Ovary (tissue), 9 donors: ENCODE data around the gene PPHLN1. TPM values are rescaled to one million over a fixed set of nuclear protein-coding genes. Genes with fewer than 3 reads are reported as not detected.

ENCODE experiments used
- DNase-seq, 5 donors: peaks; one replicate each; pipeline ENCODE4 v3.0.0-alpha.2; 2019 to 2020
- H3K27ac ChIP-seq, 2 donors: fragments of 200-600 bp; one replicate each; pipeline versions ENCODE4 v1.5.1 to v1.8.0; 2019 to 2022
- H3K27me3 ChIP-seq: fragments of 200-600 bp; one replicate; pipeline ENCODE4 v1.8.0; 2022
- H3K36me3 ChIP-seq: fragments of 200-600 bp; sonication (generic); one replicate; pipeline ENCODE4 v1.5.1; 2019
- H3K4me1 ChIP-seq: one replicate; pipeline ENCODE4 v1.8.1; 2013; ENCODE audit warnings: mild to moderate bottlenecking, moderate library complexity; ENCODE audit not compliant: insufficient read depth
- H3K4me3 ChIP-seq: fragments of 200-600 bp; sonication (generic); one replicate; pipeline ENCODE4 v1.5.1; 2017
- H3K9me3 ChIP-seq, 2 donors: fragments of 200-600 bp in 1 of 2; sonication (generic) in 1 of 2; one replicate each; pipeline versions ENCODE4 v1.5.1 to v1.8.1; 2013 to 2019; ENCODE audit warnings: mild to moderate bottlenecking in 1 of 2, moderate library complexity in 1 of 2
- EP300 ChIP-seq: sonication (generic); formaldehyde crosslinking; IDR thresholded peaks from one replicate; pipeline ENCODE4 v1.6.1; 2017; ENCODE audit warnings: antibody characterized with exemption
- POLR2A ChIP-seq: fragments of 450-650 bp; IDR thresholded peaks from one replicate; pipeline ENCODE4 v1.6.1; 2017; ENCODE audit warnings: antibody characterized with exemption, mild to moderate bottlenecking, moderate library complexity
- WGBS, 3 donors: extraction: QIAGEN DNeasy Blood & Tissue Kit in 1 of 3; methylation state at CpG; one replicate each; pipeline versions ENCODE4 v1.1.5 to v1.1.7; 2013 to 2017; 5-methylcytosine and 5-hydroxymethylcytosine counted together
- intact Hi-C, 4 donors: fragments of 100-400 bp; cut with DNase I; formaldehyde crosslinking; loops; one replicate each; pipeline versions ENCODE4 v1.11.0 to v1.15.1; 2022 to 2023
- polyA plus RNA-seq, 2 donors: library from polyadenylated mRNA; stranded (reverse); fragments of 200-250 nt in 1 of 2; fragments of 350-450 nt in 1 of 2; fragmentation: Illumina TruSeq in 1 of 2; extraction: RNeasy Lipid Tissue Mini Kit (QIAGEN cat#74804) in 1 of 2; gene quantifications; one replicate each; pipeline ENCODE4 v1.2.3, GENCODE V29; 2013 to 2014
- total RNA-seq, 7 donors: library from RNA; depleted of rRNA in 2 of 7; stranded (reverse); fragments of >200 nt in 2 of 7; fragmentation: NEBNext Ultra II Directional in 3 of 7; extraction: Animal tissue kit (Norgen Biotek cat#: 25700) in 3 of 7; gene quantifications; one replicate each; pipeline versions ENCODE4 v1.1.0 to v1.2.4, GENCODE V29; 2016 to 2023
- TF ChIP-seq, protein P1 (sequence below), 3 donors: fragments of 450-650 bp in 2 of 3; fragments of 200-600 bp in 1 of 3; IDR thresholded peaks; one replicate each; pipeline versions ENCODE4 v1.5.1 to v1.8.0; 2016 to 2022; ENCODE audit warnings: antibody characterized with exemption in 3 of 3, mild to moderate bottlenecking in 1 of 3
- donor health status: DM: no; HTN: no; CAD: no; lungs with moderate emphysema.
- donor health status: DM: no; HTN: no; CAD: no.
- donor health status: Bipolar disorder and iron deficiency.
- donor health status: DM: yes; HTN: yes; CAD: no.
- donor health status: DM: no; HTN: no; CAD: no.
- donor health status: DM: yes; HTN: yes; CAD: no.

PPHLN1 gene
- total and polyA plus RNA-seq, 9 donors: 35.6 to 68.9 (median 53.8) TPM

DNA sequence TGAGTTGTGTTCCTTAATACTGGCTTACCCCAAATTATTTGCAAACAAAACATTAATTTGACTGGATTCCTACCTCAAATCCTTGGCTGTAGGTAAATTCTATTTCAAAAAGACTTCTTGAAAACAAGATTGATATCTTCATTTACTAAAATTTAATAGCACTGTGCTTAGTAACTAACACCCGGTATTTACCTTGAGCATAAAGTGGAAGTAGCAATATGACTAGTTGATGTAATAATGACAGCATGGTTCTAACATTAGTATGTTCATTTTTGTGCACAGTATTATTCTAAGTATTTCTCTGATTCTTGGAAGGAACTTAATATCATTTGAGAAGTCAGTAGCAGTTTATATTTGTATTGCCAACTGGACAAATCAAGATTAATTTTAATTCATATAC is 96.8 kb downstream of the PPHLN1 start:
- DNase-seq: no peak
- Histone ChIP-seq H3K27me3 (no peaks in the 10 kb centered on the region), H3K4me3 (no peak overlapping the region), H3K36me3 (no peaks in the 10 kb centered on the region), H3K27ac (no peak overlapping the region), H3K9me3 (no peaks in the 10 kb centered on the region), H3K4me1 (no peaks in the 10 kb centered on the region)
- intact Hi-C loops: no loop called here
- no peak for TF ChIP-seq POLR2A
- TF ChIP-seq EP300: no peak
- TF ChIP-seq, protein P1, sequence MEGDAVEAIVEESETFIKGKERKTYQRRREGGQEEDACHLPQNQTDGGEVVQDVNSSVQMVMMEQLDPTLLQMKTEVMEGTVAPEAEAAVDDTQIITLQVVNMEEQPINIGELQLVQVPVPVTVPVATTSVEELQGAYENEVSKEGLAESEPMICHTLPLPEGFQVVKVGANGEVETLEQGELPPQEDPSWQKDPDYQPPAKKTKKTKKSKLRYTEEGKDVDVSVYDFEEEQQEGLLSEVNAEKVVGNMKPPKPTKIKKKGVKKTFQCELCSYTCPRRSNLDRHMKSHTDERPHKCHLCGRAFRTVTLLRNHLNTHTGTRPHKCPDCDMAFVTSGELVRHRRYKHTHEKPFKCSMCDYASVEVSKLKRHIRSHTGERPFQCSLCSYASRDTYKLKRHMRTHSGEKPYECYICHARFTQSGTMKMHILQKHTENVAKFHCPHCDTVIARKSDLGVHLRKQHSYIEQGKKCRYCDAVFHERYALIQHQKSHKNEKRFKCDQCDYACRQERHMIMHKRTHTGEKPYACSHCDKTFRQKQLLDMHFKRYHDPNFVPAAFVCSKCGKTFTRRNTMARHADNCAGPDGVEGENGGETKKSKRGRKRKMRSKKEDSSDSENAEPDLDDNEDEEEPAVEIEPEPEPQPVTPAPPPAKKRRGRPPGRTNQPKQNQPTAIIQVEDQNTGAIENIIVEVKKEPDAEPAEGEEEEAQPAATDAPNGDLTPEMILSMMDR (IDR thresholded peaks at IDR 0.05): no peak
- 90 to 94% (median 91%) methylated on average over 1 of the region's 1 CpG for WGBS, 3 donors

DNA sequence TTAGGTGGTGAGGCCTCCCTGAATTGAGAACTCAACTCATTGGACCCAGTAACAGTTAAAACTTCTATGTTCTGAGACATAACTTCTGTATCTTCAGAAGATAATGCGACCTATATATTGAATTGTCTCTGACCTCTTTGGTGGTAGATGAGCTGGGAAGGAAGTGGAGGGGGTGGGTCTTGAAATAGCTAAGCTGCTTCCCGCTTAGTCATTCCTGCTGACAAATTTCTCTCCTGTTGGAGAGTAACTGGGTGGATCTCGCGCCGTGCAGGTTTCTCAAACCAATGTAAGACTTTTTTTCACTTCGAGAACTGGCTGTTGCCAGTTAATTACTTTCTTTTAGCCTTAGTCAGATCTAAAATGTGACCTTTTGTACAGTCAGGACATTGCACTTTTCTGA is 100.8 kb downstream of the PPHLN1 start:
- H3K4me1 ChIP-seq: no peaks in the 10 kb centered on the region
- intact Hi-C loops: no loop called here
- peaks cover 0 to 3% of the 10 kb centered on the region in 2 donors for H3K9me3 ChIP-seq
- DNase-seq: no peak
- TF ChIP-seq, protein P1 (IDR thresholded peaks at IDR 0.05): no peak
- no peak for TF ChIP-seq POLR2A
- no peak for TF ChIP-seq EP300
- no peak overlapping the region for H3K27ac ChIP-seq
- H3K27me3 ChIP-seq: no peaks in the 10 kb centered on the region
- 86 to 94% (median 92%) methylated on average over 6 of the region's 6 CpGs for WGBS, 3 donors
- H3K4me3 ChIP-seq: no peak overlapping the region
- H3K36me3 ChIP-seq: no peaks in the 10 kb centered on the region

DNA sequence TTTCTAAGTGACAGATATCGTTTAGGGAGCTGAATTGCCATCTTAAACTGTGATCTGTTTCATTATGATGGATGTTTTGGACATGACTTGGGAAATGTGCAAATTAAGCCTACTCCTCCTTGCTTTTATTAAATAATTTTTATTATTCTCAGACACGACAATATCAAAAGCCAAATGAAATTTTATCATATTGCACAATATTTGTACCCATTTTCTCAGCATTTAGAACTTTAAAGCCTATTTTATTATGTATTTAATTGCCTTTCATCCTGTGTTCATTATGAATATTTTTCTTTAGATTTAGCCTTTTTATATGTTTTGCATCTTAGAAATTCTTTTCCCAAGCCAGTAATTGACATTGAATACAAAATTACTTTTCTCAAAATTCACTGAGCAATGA is 102.9 kb downstream of the PPHLN1 start:
- TF ChIP-seq POLR2A (no peak), EP300 (no peak)
- TF ChIP-seq, protein P1 (IDR thresholded peaks at IDR 0.05): no peak
- intact Hi-C loops: no loop called here
- Histone ChIP-seq H3K4me1 (no peaks in the 10 kb centered on the region), H3K9me3 (peaks cover 0 to 3% of the 10 kb centered on the region in 2 donors), H3K27ac (no peak overlapping the region), H3K36me3 (no peaks in the 10 kb centered on the region), H3K4me3 (no peak overlapping the region), H3K27me3 (no peaks in the 10 kb centered on the region)
- no peak for DNase-seq
- 70 to 91% (median 72%) methylated on average over 2 of the region's 2 CpGs for WGBS, 3 donors

DNA sequence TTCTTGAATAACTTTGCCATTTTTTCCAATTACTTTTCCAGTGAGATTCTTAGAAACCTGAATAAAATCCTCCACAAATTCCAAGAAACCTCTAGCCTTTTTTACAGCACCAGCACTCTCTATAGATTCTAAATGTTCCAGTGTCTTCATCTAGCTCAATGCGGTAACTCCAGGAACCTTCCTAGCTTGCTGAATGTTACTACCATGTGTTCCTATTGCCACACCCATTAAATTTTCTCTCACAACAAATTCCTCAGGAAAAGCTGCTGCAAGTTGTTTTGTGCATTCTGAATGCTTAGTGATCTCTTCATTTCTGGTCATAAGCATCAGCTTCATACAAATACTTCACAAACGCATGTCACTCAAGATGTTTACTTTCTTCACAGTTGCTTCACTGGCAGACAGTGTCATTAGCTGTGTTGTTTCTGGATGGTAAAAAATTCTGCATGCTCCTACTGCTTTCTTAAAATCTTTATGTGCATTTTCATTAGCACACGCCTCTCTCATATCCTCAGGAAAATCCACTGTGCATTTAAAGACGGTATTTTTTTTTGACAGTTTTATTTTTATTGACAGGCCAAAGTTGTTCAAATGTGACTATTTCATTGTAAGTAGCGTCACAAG is 106.7 kb downstream of the PPHLN1 start:
- 96 to 97% (median 97%) methylated on average over 5 of the region's 5 CpGs for WGBS, 3 donors
- TF ChIP-seq, protein P1 (IDR thresholded peaks at IDR 0.05): no peak
- TF ChIP-seq POLR2A: no peak
- no peak for TF ChIP-seq EP300

More for the DNA sequence above, 106.7 kb downstream of the PPHLN1 start:
- Histone ChIP-seq H3K27me3 (no peaks in the 10 kb centered on the region), H3K27ac (no peak overlapping the region), H3K9me3 (peaks cover 0 to 3% of the 10 kb centered on the region in 2 donors), H3K4me1 (no peaks in the 10 kb centered on the region), H3K4me3 (no peak overlapping the region), H3K36me3 (no peaks in the 10 kb centered on the region)
- DNase-seq: no peak
- intact Hi-C loops: no loop called here
